Smooth muscle cell (in vitro differentiated cells): ENCODE results near the gene SLC66A2. TPM values are rescaled to one million over a fixed set of nuclear protein-coding genes. Genes with fewer than 3 reads are reported as not detected.

Experiments used
- DNase-seq: peaks from one replicate; lab custom pipeline; 2025; ENCODE audit not compliant: unreplicated experiment; lab: John Stamatoyannopoulos, UW
- H2AFZ ChIP-seq: fragments of 200-600 bp; sonication (generic); 2 replicates; pipeline ENCODE4 v1.6.0; 2016; ENCODE audit warnings: antibody characterized with exemption, low read depth, mild to moderate bottlenecking
- H3F3A ChIP-seq: fragments of 200-600 bp; sonication (generic); 2 replicates; pipeline ENCODE4 v1.6.0; 2017; ENCODE audit warnings: antibody characterized with exemption, low read depth
- H3K27ac ChIP-seq: fragments of 200-600 bp; sonication (generic); 2 replicates; pipeline ENCODE4 v1.5.1; 2016; ENCODE audit warnings: low read depth, mild to moderate bottlenecking
- H3K27me3 ChIP-seq: fragments of 200-600 bp; sonication (generic); 2 replicates; pipeline ENCODE4 v1.6.1; 2016; ENCODE audit warnings: low read depth, mild to moderate bottlenecking
- H3K36me3 ChIP-seq: fragments of 200-600 bp; sonication (generic); 2 replicates; pipeline ENCODE4 v1.5.1; 2016; ENCODE audit warnings: low read depth
- H3K4me1 ChIP-seq: fragments of 200-600 bp; sonication (generic); 2 replicates; pipeline ENCODE4 v1.5.1; 2016; ENCODE audit warnings: low read depth
- H3K4me2 ChIP-seq: fragments of 200-600 bp; sonication (generic); 2 replicates; pipeline ENCODE4 v1.6.0; 2016; ENCODE audit warnings: mild to moderate bottlenecking
- H3K4me3 ChIP-seq: fragments of 200-600 bp; sonication (generic); 2 replicates; pipeline ENCODE4 v1.5.1; 2016; ENCODE audit warnings: mild to moderate bottlenecking
- H3K79me2 ChIP-seq: fragments of 200-600 bp; sonication (generic); 2 replicates; pipeline ENCODE4 v1.6.0; 2016; ENCODE audit warnings: low read depth, mild to moderate bottlenecking
- H3K9ac ChIP-seq: fragments of 200-600 bp; sonication (generic); 2 replicates; pipeline ENCODE4 v1.6.0; 2016; ENCODE audit warnings: low read depth
- H3K9me3 ChIP-seq: fragments of 200-600 bp; sonication (generic); replicated peaks from 2 replicates; pipeline ENCODE4 v1.5.1; 2016; ENCODE audit warnings: low read depth
- H4K20me1 ChIP-seq: fragments of 200-600 bp; sonication (generic); 2 replicates; pipeline ENCODE4 v1.6.0; 2016; ENCODE audit warnings: low read depth
- CTCF ChIP-seq: fragments of 200-600 bp; sonication (generic); IDR thresholded peaks from 2 replicates; pipeline ENCODE4 v1.5.1; 2017; ENCODE audit warnings: borderline replicate concordance, mild to moderate bottlenecking, antibody characterized with exemption; ENCODE audit not compliant: insufficient read depth, poor library complexity, severe bottlenecking
- WGBS: methylation state at CpG from one replicate; pipeline ENCODE4 v1.1.7; 2016; ENCODE audit warnings: low lambda C conversion rate; 5-methylcytosine and 5-hydroxymethylcytosine counted together
- polyA plus RNA-seq: library from polyadenylated mRNA; unstranded; fragments of >200 nt; fragmentation: Nextera tagmentation; extraction: Ambion mirVana; gene quantifications from 2 replicates; pipeline ENCODE4 v1.2.1, GENCODE V29; 2016
- total RNA-seq: library from RNA; depleted of rRNA; stranded (reverse); fragments of >200 nt; gene quantifications from 2 replicates; pipeline ENCODE4 v1.2.3, GENCODE V29; 2014

SLC66A2 gene
- total and polyA plus RNA-seq, 2 experiments from 2014 or later, result 23.6 to 37.9 TPM

- no peak for TF ChIP-seq CTCF
- Histone ChIP-seq H3K27ac (no peak overlapping the region), H3F3A (peaks cover 12% of the 10 kb centered on the region), H4K20me1 (peaks cover 47% of the 10 kb centered on the region), H3K9ac (no peak overlapping the region), H3K4me3 (no peak overlapping the region), H2AFZ (no peak overlapping the region), H3K9me3 (no peaks in the 10 kb centered on the region), H3K4me1 (peaks cover 5% of the 10 kb centered on the region), H3K27me3 (no peaks in the 10 kb centered on the region), H3K79me2 (peaks cover 4% of the 10 kb centered on the region), H3K4me2 (no peak overlapping the region), H3K36me3 (no peaks in the 10 kb centered on the region)
- no peak for DNase-seq
- WGBS, result 90% methylated on average over 16 of the region's 16 CpGs
These were observed 40.7 kb downstream of the SLC66A2 start for GRCh38 chr18:79910563-79911343.

- Histone ChIP-seq H3K27ac (no peak overlapping the region), H3K4me2 (no peak overlapping the region), H2AFZ (no peak overlapping the region), H4K20me1 (peaks cover 41% of the 10 kb centered on the region), H3F3A (peaks cover 13% of the 10 kb centered on the region), H3K4me1 (peaks cover 5% of the 10 kb centered on the region), H3K9ac (no peak overlapping the region), H3K36me3 (no peaks in the 10 kb centered on the region), H3K79me2 (peaks cover 4% of the 10 kb centered on the region), H3K4me3 (no peak overlapping the region), H3K27me3 (no peaks in the 10 kb centered on the region), H3K9me3 (no peaks in the 10 kb centered on the region)
- TF ChIP-seq CTCF, result no peak
- no peak for DNase-seq
- 100% methylated on average over 2 of the region's 2 CpGs for WGBS
These were observed 44.7 kb downstream of the SLC66A2 start for GRCh38 chr18:79906706-79907105.

- peak overlapping the region; percentile 52 for H3K4me2 ChIP-seq
- H3K4me3 ChIP-seq, result no peak overlapping the region
- peaks cover 13% of the 10 kb centered on the region for H3F3A ChIP-seq
- peaks cover 34% of the 10 kb centered on the region for H4K20me1 ChIP-seq
- no peaks in the 10 kb centered on the region for H3K27me3 ChIP-seq
- H3K36me3 ChIP-seq, result no peaks in the 10 kb centered on the region
- no peak for TF ChIP-seq CTCF
- peak overlapping the region; percentile 49 for H3K27ac ChIP-seq
- peaks cover 5% of the 10 kb centered on the region for H3K4me1 ChIP-seq
- H2AFZ ChIP-seq, result no peak overlapping the region
- WGBS, result 50% methylated on average over 1 of the region's 1 CpG
- peaks cover 4% of the 10 kb centered on the region for H3K79me2 ChIP-seq
- H3K9me3 ChIP-seq, result no peaks in the 10 kb centered on the region
- no peak overlapping the region for H3K9ac ChIP-seq
- DNase-seq, result no peak
These were observed 45.5 kb downstream of the SLC66A2 start for GRCh38 chr18:79905993-79906392.
